ENCODE results near the gene TP63.

DNA sequence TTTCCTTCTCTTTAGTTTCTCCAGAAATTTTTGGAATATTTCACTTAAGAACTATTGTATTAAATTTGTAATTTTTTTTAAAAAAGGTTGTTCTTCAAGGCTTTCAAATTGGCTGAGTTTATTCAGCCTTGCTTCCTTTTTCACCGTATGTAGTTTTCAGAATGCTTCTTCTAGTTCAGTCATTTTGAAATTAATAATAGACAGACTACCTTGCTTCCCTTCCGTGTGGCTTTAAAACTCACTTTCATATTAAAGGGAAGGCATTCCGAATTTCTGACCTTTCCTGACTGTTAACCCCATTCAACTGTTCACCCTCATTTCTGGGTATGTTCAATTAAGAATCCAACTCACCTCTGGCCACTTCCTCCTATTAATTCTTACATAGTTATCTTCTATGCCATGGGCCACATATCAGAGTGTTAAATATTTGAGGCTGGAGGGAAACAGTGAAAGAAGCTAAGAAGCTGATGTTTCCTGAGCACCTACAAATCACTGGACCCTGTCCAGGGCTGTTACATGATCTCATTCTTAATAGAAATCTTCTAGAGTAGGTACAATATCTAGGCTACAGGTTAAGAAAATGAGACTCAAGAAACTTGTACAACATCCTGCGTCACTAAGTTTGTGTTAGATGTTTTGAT lies 252.0 kb downstream of the TP63 start:
- no peak for TF ChIP-seq ZNF274 (IDR thresholded peaks at IDR 0.05; ENCODE audit: low read depth, low read length)
- no peak for TF ChIP-seq YY1 (IDR thresholded peaks at IDR 0.05; ENCODE audit: insufficient read depth, insufficient read length)
- TF ChIP-seq SUZ12 (IDR thresholded peaks at IDR 0.05; ENCODE audit: extremely low read depth, insufficient read depth, insufficient read length) = no peak
